Liver (tissue), 3 donors: ENCODE measurements around the gene GSTA1.
A peak's percentile ranks its signal among the peaks of the same experiment; 100 is the strongest.
"Not testable (repeated sequence)": the region's sequence is repeated elsewhere in the genome, so short reads cannot be mapped to it uniquely, and the experiment has no call there.

ENCODE experiments used
- CTCF ChIP-seq: fragments of 150-350 bp; IDR thresholded peaks from 2 replicates; pipeline ENCODE4 v1.5.1; 2017; ENCODE audit warnings: improper control_type of control experiment, low read depth, low read length; ENCODE audit not compliant: missing input control
- EGR1 ChIP-seq, 2 donors: IDR thresholded peaks; 2 replicates each; pipeline ENCODE4 v1.6.1; 2016 to 2018; ENCODE audit warnings: antibody characterized with exemption in 2 of 2, low read depth in 2 of 2
- GABPA ChIP-seq, 2 donors: IDR thresholded peaks in 1 of 2; conservative IDR thresholded peaks in 1 of 2; 2 replicates each; pipeline ENCODE4 v1.6.1; 2016; ENCODE audit warnings: antibody characterized with exemption in 2 of 2, mild to moderate bottlenecking in 1 of 2, moderate library complexity in 1 of 2
- JUND ChIP-seq, 2 donors: IDR thresholded peaks; 2 replicates each; pipeline ENCODE4 v1.6.1; 2016; ENCODE audit warnings: antibody characterized with exemption in 2 of 2
- MAX ChIP-seq: IDR thresholded peaks from 2 replicates; pipeline ENCODE4 v1.6.1; 2016; ENCODE audit warnings: antibody characterized with exemption
- NR2F2 ChIP-seq: IDR thresholded peaks from 2 replicates; pipeline ENCODE4 v1.6.1; 2016; ENCODE audit warnings: antibody characterized with exemption
- RAD21 ChIP-seq, 2 donors: IDR thresholded peaks; 2 replicates each; pipeline ENCODE4 v1.6.1; 2016; ENCODE audit warnings: antibody characterized with exemption in 2 of 2, mild to moderate bottlenecking in 2 of 2
- RXRA ChIP-seq, 2 donors: IDR thresholded peaks; 2 replicates each; pipeline ENCODE4 v1.6.1; 2017 to 2018; ENCODE audit warnings: antibody characterized with exemption in 2 of 2, mild to moderate bottlenecking in 1 of 2
- TAF1 ChIP-seq: conservative IDR thresholded peaks from 2 replicates; pipeline ENCODE4 v1.6.1; 2016; ENCODE audit warnings: antibody characterized with exemption, mild to moderate bottlenecking
- YY1 ChIP-seq: IDR thresholded peaks from 2 replicates; pipeline ENCODE4 v1.6.1; 2016; ENCODE audit warnings: antibody characterized with exemption, mild to moderate bottlenecking
- TF ChIP-seq, protein P1 (sequence below): IDR thresholded peaks from 2 replicates; pipeline ENCODE4 v1.6.1; 2016; ENCODE audit warnings: antibody characterized with exemption
- TF ChIP-seq, protein P2 (sequence below): IDR thresholded peaks from 2 replicates; pipeline ENCODE4 v1.6.1; 2016; ENCODE audit warnings: antibody characterized with exemption, mild to moderate bottlenecking
- TF ChIP-seq, protein P3 (sequence below): IDR thresholded peaks from 2 replicates; pipeline ENCODE4 v1.6.1; 2016; ENCODE audit warnings: antibody characterized with exemption
- donor health status: healthy.
- donor health status: healthy.

GRCh38 chr6:52763322-52763916, 40.2 kb downstream of the GSTA1 start, which contains the start of gene GSTA2:
- not testable (repeated sequence) for TF ChIP-seq MAX; TAF1; CTCF; EGR1 (IDR thresholded peaks at IDR 0.05; ENCODE audit: low read depth in 2 of 2); GABPA (IDR thresholded peaks at IDR 0.05 in 1 of 2, conservative IDR thresholded peaks at IDR 0.05 in 1 of 2); RAD21 (IDR thresholded peaks at IDR 0.05); YY1; JUND (IDR thresholded peaks at IDR 0.05); NR2F2
- TF ChIP-seq, protein P1, sequence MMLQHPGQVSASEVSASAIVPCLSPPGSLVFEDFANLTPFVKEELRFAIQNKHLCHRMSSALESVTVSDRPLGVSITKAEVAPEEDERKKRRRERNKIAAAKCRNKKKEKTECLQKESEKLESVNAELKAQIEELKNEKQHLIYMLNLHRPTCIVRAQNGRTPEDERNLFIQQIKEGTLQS, result not testable (repeated sequence)
- TF ChIP-seq, protein P2, sequence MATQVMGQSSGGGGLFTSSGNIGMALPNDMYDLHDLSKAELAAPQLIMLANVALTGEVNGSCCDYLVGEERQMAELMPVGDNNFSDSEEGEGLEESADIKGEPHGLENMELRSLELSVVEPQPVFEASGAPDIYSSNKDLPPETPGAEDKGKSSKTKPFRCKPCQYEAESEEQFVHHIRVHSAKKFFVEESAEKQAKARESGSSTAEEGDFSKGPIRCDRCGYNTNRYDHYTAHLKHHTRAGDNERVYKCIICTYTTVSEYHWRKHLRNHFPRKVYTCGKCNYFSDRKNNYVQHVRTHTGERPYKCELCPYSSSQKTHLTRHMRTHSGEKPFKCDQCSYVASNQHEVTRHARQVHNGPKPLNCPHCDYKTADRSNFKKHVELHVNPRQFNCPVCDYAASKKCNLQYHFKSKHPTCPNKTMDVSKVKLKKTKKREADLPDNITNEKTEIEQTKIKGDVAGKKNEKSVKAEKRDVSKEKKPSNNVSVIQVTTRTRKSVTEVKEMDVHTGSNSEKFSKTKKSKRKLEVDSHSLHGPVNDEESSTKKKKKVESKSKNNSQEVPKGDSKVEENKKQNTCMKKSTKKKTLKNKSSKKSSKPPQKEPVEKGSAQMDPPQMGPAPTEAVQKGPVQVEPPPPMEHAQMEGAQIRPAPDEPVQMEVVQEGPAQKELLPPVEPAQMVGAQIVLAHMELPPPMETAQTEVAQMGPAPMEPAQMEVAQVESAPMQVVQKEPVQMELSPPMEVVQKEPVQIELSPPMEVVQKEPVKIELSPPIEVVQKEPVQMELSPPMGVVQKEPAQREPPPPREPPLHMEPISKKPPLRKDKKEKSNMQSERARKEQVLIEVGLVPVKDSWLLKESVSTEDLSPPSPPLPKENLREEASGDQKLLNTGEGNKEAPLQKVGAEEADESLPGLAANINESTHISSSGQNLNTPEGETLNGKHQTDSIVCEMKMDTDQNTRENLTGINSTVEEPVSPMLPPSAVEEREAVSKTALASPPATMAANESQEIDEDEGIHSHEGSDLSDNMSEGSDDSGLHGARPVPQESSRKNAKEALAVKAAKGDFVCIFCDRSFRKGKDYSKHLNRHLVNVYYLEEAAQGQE, result not testable (repeated sequence)
- peak in 1 of 2 donors; percentile 20 for TF ChIP-seq RXRA (IDR thresholded peaks at IDR 0.05)
- TF ChIP-seq, protein P3, sequence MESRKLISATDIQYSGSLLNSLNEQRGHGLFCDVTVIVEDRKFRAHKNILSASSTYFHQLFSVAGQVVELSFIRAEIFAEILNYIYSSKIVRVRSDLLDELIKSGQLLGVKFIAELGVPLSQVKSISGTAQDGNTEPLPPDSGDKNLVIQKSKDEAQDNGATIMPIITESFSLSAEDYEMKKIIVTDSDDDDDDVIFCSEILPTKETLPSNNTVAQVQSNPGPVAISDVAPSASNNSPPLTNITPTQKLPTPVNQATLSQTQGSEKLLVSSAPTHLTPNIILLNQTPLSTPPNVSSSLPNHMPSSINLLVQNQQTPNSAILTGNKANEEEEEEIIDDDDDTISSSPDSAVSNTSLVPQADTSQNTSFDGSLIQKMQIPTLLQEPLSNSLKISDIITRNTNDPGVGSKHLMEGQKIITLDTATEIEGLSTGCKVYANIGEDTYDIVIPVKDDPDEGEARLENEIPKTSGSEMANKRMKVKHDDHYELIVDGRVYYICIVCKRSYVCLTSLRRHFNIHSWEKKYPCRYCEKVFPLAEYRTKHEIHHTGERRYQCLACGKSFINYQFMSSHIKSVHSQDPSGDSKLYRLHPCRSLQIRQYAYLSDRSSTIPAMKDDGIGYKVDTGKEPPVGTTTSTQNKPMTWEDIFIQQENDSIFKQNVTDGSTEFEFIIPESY, result not testable (repeated sequence)
